ENCODE results near the gene PLCB1.

PLCB1 gene

DNA sequence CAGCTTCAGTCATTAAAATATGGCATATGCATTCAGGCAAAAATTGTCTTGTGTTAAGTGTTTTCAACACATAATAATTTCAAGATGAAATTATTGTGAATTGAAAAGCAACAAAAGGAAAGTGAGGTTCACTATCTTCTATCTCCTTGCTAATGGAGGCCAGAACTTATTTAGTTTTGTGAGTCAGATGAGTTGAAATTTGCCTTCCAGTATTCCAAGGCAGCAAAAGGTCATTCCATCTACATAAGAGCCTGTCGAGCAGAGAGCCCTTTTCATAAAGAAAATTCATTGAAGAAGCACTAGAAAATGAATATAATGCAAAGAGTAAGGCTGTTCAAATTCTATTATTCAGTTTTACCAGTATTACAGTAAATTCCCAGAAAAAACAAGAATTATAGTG, 274.3 kb downstream of the PLCB1 start:
- Mint-ChIP-seq H3K4me1 (ENCODE audit: low read depth) (no peaks in the 10 kb centered on the region), H3K27me3 (ENCODE audit: low read depth) (no peaks in the 10 kb centered on the region), H3K36me3 (ENCODE audit: low read depth) (no peaks in the 10 kb centered on the region), H3K9me3 (no peaks in the 10 kb centered on the region), H3K27ac (no peak overlapping the region), H3K4me3 (no peak overlapping the region)

DNA sequence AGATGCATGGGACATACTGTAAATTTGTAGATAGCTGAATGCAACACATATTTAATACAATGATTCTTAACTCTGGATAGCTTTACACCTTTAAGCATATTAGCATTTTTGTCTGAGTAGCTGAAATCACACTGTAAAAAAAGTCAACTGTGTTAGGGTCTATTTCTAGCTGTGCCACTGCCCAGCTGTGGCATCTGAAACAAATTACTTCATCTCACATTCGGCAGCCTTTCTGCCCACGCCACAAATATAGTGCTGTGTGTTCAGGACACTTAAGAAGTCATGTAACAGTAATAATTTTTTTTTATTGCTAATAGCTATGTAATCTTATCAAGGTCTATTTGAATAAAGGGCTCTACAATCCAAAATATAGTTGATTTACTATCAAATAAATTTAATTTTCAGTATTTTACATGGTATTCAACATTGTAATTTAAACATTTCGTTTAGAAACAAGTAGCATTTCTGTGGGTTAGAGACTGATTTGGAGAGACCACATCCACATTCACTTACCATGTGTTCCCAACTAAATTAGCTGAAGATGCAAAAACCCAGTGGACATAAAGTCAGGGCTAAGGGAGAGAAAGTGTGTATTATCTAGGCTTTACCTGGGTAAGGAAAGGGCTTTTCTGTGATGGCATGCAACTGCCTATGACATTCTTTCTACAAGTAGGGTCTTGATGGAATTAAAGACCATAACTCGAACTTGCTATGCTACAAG, 276.7 kb downstream of the PLCB1 start:
- Mint-ChIP-seq H3K36me3 (ENCODE audit: low read depth) (no peaks in the 10 kb centered on the region), H3K4me3 (no peak overlapping the region), H3K27ac (no peak overlapping the region), H3K4me1 (ENCODE audit: low read depth) (no peaks in the 10 kb centered on the region), H3K27me3 (ENCODE audit: low read depth) (no peaks in the 10 kb centered on the region), H3K9me3 (no peaks in the 10 kb centered on the region)

DNA sequence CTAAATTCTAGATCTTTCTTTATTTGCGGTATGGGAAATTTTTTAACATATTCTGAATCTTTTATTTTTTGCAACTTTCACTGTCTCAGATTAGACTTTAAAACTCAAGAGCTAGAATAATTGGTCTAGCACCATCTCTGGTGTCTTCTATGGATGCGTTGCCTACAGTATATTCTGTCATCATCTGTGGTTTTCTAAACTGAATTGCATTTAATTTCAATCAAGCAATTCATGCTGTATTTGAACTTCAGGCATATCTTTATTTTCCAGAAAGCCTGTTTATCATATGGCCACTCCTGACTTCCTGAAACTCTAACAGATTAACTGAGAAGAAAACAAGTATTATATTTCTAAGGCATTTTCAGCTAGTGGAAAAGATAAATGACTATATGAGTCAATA, 281.6 kb downstream of the PLCB1 start:
- Mint-ChIP-seq H3K27ac (no peak overlapping the region), H3K9me3 (no peaks in the 10 kb centered on the region), H3K36me3 (ENCODE audit: low read depth) (no peaks in the 10 kb centered on the region), H3K4me1 (ENCODE audit: low read depth) (no peaks in the 10 kb centered on the region), H3K27me3 (ENCODE audit: low read depth) (no peaks in the 10 kb centered on the region), H3K4me3 (no peak overlapping the region)

DNA sequence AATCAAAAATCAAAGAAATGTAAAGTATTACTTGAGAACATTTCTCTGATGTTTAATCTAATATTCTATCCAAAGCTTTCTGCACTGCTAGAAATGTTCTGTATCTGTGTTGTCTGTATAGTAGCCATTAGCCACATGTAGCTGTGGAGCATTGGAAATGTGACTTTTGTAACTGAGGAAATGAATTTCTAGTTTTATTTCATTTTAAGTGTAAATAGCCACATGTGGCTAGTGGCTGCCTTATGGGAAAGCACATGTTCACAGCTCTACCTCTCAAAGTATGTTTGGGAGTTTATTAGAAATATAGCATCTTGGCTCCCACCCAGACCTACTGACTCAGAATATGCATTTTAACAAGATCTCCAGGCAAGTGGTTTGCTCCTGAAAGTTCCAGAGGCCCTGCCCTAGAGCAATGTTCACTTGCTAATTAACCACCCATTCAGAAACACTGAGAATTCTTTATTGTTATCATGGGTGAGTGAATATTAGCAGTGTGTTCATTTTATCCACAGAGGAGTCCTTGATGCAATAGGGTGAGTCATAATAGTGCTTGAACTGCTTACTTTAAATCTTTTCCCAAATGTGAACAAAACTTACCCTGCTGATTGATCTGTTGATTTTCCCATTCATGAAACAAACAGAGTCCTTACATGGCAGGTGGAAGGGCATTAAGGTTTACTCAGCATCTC, 282.7 kb downstream of the PLCB1 start:
- H3K4me1 Mint-ChIP-seq (ENCODE audit: low read depth) = no peaks in the 10 kb centered on the region
- H3K9me3 Mint-ChIP-seq = no peaks in the 10 kb centered on the region
- no peak overlapping the region for H3K27ac Mint-ChIP-seq

DNA sequence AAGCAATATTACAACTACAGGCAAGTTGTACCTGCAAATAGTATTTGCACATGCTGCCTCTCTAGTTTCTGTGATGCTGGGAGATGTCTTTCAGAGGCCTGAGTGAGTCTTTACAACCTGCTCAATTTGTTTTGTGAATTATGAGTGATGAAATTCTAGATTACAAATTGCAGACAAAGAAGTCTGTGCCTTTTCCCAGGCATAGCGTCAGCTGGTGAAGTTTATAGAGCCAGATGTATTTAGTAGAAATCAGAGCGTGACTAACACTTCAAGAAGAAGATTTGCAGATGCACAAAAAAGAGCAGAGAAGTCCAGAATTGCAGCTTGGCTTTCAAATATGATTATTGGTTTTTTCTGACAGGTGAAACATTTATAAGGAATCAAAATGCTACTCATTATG, 289.9 kb downstream of the PLCB1 start:
- Mint-ChIP-seq H3K4me3 (no peak overlapping the region), H3K36me3 (ENCODE audit: low read depth) (no peaks in the 10 kb centered on the region), H3K27me3 (ENCODE audit: low read depth) (no peaks in the 10 kb centered on the region), H3K9me3 (no peaks in the 10 kb centered on the region), H3K27ac (no peak overlapping the region), H3K4me1 (ENCODE audit: low read depth) (no peaks in the 10 kb centered on the region)

More for the DNA sequence above, 282.7 kb downstream of the PLCB1 start:
- H3K36me3 Mint-ChIP-seq (ENCODE audit: low read depth) = no peaks in the 10 kb centered on the region
- H3K27me3 Mint-ChIP-seq (ENCODE audit: low read depth) = no peaks in the 10 kb centered on the region
- H3K4me3 Mint-ChIP-seq = no peak overlapping the region

DNA sequence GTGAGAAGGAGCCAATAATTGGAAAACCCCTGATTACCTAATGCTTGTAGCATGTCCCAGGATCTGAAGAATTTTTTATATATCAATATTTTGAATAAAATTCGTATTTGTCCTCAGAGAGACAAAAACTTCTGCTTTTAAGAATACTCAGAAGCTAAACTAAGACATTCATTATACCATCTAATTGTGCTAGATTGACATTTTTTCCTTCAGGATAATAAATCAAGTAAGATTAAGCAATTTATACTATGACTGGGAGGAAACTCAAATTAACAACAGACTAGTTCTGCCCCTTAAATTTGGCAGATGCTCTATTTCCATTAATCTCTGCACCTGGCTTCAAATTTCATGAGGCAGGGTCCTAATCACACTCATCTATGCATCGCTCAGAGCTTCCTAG, 291.4 kb downstream of the PLCB1 start:
- H3K9me3 Mint-ChIP-seq = no peaks in the 10 kb centered on the region
- H3K27ac Mint-ChIP-seq = no peak overlapping the region
- H3K36me3 Mint-ChIP-seq (ENCODE audit: low read depth) = no peaks in the 10 kb centered on the region
- no peaks in the 10 kb centered on the region for H3K4me1 Mint-ChIP-seq (ENCODE audit: low read depth)
- no peaks in the 10 kb centered on the region for H3K27me3 Mint-ChIP-seq (ENCODE audit: low read depth)
- no peak overlapping the region for H3K4me3 Mint-ChIP-seq

DNA sequence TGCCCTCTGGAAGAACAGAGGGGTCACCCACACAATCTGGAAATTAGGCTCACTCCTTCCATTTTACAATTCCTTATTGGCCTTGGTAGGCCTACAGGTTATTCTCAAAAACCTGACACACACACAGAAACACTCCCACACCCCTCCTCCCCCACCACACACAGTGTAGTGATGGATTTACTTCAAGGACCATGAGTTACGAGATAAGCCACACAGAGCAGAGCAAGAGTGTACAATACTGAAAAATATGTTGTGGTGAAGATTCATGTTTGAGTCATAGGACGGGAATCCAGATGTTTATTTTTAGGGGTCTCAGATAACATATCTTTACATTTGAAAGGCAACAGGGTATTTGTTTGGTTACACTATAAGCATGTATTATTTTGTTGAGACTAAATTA, 291.9 kb downstream of the PLCB1 start:
- Mint-ChIP-seq H3K27ac (no peak overlapping the region), H3K9me3 (no peaks in the 10 kb centered on the region), H3K36me3 (ENCODE audit: low read depth) (no peaks in the 10 kb centered on the region), H3K27me3 (ENCODE audit: low read depth) (no peaks in the 10 kb centered on the region), H3K4me3 (no peak overlapping the region), H3K4me1 (ENCODE audit: low read depth) (no peaks in the 10 kb centered on the region)

DNA sequence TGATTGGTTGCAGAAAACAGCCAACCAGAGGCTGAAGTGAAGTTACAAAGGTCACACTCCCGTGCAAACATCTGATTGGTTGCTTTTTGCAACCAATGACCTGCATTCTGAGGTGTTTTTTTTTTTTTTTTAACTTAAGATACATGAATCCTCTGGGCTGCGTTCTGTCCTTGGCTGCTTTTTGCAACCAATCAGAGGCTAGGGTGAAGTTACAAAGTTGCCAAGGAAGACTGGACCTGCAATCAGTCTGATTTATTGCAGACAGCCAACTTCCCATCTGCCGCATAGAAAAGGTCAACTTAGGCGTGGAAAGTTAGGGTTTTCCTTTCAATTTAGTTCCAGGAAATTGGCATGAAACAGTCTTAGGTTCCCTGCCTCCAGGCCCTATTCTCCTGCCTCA, 292.9 kb downstream of the PLCB1 start:
- H3K9me3 Mint-ChIP-seq = no peaks in the 10 kb centered on the region
- no peak overlapping the region for H3K27ac Mint-ChIP-seq
- no peaks in the 10 kb centered on the region for H3K27me3 Mint-ChIP-seq (ENCODE audit: low read depth)
- no peaks in the 10 kb centered on the region for H3K36me3 Mint-ChIP-seq (ENCODE audit: low read depth)
- no peak overlapping the region for H3K4me3 Mint-ChIP-seq
- no peaks in the 10 kb centered on the region for H3K4me1 Mint-ChIP-seq (ENCODE audit: low read depth)

DNA sequence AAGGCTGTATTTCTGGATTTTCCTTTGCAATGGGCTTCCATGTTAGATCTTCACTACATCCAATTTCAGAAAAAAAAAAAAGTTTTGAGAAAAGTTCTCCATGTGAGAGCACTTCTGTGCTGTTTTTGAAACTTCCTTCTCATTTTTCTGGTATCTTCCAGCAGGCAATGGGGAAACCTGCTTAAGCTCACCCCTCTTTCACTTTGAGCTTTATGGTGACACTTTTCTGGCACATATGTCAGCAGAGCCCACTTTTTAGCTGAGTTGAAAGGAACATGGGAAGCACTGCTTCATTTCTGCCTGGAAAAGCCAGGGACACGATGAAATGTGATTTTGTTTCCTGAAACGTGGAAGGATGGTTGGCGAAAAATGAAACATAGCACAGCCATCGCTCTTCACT, 293.7 kb downstream of the PLCB1 start:
- H3K27ac Mint-ChIP-seq = no peak overlapping the region
- H3K4me1 Mint-ChIP-seq (ENCODE audit: low read depth) = no peaks in the 10 kb centered on the region
- H3K36me3 Mint-ChIP-seq (ENCODE audit: low read depth) = no peaks in the 10 kb centered on the region
- no peaks in the 10 kb centered on the region for H3K27me3 Mint-ChIP-seq (ENCODE audit: low read depth)
- no peak overlapping the region for H3K4me3 Mint-ChIP-seq
- H3K9me3 Mint-ChIP-seq = no peaks in the 10 kb centered on the region

DNA sequence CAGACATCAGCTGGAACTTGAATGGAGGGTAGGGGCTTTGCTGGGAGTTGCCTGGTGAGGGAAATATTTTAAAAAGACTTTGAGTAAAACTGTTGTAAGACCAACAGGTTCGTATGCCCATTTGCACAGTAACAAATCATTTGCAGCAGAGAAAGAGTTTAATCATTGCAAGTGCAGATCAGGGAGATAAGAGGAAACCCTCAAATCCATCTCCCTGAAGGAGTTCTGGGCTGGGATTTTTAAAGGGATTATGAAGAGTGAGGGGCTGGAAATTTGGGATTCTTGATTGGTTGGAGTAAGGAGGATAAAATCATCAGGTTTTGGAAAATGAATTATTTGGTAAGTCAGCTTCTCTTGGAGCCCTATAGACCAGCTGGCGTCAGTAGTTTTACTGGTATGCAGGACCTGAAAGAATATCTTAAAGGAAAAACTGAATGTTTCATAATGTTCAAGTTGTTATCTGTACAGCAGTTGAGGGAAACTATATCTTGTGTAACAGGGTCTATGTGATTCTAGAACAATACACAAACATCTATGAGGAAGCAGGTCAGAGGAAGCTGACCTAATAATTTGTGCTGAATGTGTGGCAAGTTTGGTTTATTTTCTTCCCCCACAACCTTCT, 295.5 kb downstream of the PLCB1 start:
- Mint-ChIP-seq H3K27me3 (ENCODE audit: low read depth) (no peaks in the 10 kb centered on the region), H3K36me3 (ENCODE audit: low read depth) (no peaks in the 10 kb centered on the region), H3K4me1 (ENCODE audit: low read depth) (no peaks in the 10 kb centered on the region), H3K27ac (no peak overlapping the region), H3K4me3 (no peak overlapping the region), H3K9me3 (no peaks in the 10 kb centered on the region)

DNA sequence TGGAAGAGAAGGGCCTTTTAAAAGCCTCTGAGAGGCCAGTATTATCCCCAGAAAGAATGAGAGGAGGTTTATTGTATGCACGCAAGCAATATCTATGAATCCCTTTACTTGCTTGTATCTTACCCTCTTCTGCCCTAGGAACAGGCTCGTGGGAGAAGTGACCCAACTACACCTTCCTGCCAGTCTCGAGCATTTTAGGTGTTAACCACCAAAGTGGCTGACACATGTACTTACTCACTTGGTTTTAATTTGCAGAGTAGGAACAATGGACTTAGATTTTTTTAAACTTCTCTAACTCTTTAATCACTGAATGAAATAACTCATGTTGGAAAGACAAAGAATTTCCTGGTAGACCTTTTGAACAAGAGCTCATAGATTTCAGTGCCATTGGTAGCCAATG, 296.9 kb downstream of the PLCB1 start:
- H3K4me1 Mint-ChIP-seq (ENCODE audit: low read depth) = no peaks in the 10 kb centered on the region
- no peaks in the 10 kb centered on the region for H3K9me3 Mint-ChIP-seq
- H3K4me3 Mint-ChIP-seq = no peak overlapping the region
- H3K27ac Mint-ChIP-seq = no peak overlapping the region
- H3K27me3 Mint-ChIP-seq (ENCODE audit: low read depth) = no peaks in the 10 kb centered on the region
- H3K36me3 Mint-ChIP-seq (ENCODE audit: low read depth) = no peaks in the 10 kb centered on the region

DNA sequence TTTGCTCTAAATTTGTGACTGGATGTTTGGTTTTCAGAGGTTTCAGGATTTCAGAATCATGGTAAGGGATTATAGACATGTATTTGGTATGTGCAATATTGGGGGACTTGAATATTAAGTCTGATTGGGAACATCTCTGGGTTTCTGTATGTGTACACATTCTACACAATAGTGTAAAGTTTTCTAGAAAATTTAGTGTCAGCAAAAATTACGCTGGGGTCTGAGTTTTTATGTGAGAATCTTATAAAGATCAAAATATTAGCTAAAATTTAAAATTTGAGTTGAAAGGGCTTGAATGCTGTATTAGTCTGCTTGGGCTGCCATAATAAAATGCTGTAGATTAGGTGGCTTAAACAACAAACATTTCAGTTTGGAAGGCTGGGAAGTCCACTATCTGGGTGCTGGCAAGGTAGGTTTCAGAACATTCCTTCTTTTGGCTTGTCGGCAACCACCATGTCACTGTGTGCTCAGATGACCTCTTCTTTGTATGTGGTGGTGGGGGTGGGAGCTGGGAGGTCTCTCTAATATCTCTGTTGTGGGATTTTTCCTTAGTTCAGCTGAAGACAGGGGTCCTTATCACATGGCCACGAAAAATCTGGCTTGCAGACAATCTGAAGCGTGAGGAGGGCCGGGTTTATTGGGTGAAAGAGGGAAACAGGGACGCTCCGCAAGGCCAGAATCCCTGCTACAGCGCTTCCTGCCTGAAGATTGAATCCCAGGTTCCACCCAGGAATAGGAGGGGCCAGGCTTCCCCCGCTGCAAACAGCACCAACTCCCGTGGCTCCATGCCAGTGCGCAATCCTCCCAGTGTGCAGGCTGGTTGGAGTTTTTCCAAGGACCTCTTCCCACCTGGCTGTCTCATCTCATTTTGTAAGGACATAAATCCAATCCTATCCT, 299.7 kb downstream of the PLCB1 start:
- H3K27me3 Mint-ChIP-seq (ENCODE audit: low read depth) = no peaks in the 10 kb centered on the region
- H3K4me1 Mint-ChIP-seq (ENCODE audit: low read depth) = no peaks in the 10 kb centered on the region
- no peaks in the 10 kb centered on the region for H3K36me3 Mint-ChIP-seq (ENCODE audit: low read depth)
- no peak overlapping the region for H3K4me3 Mint-ChIP-seq
- no peaks in the 10 kb centered on the region for H3K9me3 Mint-ChIP-seq
- no peak overlapping the region for H3K27ac Mint-ChIP-seq

DNA sequence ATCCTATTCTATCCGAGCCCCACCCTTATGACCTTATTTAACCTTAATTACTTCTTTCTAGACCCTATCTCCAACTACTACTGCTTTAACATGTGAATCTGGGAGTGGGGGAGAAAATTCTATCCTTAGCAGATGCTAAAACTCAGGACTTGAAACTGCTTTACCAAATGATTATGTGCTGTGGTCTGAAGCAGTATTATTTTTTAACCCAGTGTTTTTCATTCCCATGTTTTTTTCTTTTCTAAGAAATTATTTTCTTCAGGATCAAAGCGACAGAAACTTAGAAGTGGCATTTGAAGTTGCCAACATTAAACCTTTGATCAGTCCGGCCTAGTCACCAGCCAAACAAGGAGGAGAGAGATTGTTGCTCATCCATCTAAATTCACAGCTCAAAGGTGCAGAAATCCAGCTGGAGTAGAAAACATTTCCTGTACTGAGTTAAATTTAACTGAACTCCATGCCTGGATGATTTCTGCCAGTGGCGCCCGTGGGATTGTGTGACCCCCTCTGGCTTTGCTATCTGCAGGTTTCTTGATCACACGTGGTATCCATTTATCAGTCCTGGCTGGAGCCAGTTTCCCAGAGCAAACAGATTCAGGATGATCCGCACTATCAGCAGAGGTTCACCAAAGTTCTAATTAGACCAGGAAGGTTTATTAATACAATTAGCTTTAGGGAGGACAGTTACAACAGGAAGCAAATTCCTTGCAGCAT, 300.5 kb downstream of the PLCB1 start:
- Mint-ChIP-seq H3K4me1 (ENCODE audit: low read depth) (no peaks in the 10 kb centered on the region), H3K27me3 (ENCODE audit: low read depth) (no peaks in the 10 kb centered on the region), H3K4me3 (no peak overlapping the region), H3K9me3 (no peaks in the 10 kb centered on the region), H3K27ac (no peak overlapping the region), H3K36me3 (ENCODE audit: low read depth) (no peaks in the 10 kb centered on the region)

DNA sequence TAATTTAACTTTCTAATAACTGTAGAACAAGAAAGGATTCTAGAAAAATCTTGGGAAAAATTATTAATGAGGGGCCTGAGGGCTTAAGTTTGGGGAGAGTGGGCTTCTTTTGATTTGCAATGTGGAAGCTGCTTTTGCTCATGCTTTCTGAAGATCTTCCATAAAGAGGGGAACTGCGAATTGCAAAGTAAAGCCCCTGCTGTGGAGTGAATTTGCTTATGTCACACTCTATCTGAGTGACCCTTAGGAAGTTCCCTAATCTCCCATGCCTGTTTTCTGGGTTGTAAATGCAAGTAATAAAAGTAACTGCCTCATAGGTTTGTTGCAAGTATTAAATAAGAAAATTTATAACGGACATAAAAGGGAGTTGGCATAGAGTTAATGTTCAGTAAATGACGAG, 301.2 kb downstream of the PLCB1 start:
- H3K36me3 Mint-ChIP-seq (ENCODE audit: low read depth) = no peaks in the 10 kb centered on the region
- H3K27me3 Mint-ChIP-seq (ENCODE audit: low read depth) = no peaks in the 10 kb centered on the region
- no peaks in the 10 kb centered on the region for H3K9me3 Mint-ChIP-seq

More for the DNA sequence above, 301.2 kb downstream of the PLCB1 start:
- Mint-ChIP-seq H3K4me3 (no peak overlapping the region), H3K27ac (no peak overlapping the region), H3K4me1 (ENCODE audit: low read depth) (no peaks in the 10 kb centered on the region)
